HCT116 (cell line): ENCODE results near the gene MLH3. TPM values are rescaled to one million over a fixed set of nuclear protein-coding genes. Genes with fewer than 3 reads are reported as not detected.

Source experiments
- ATAC-seq: fragments of 200-7000 bp; cut with Tn5 transposase; 2 replicates; pipeline ENCODE4 v1.9.1; 2020; ENCODE audit warnings: mild to moderate bottlenecking, moderate library complexity
- BruUV-seq: library from RNA; stranded (reverse); fragments of 400-500 nt; replicated peaks from 2 replicates; lab custom pipeline; 2021; lab: Mats Ljungman, UMichigan
- CTCF ChIA-PET: fragments of 300-600 bp; sonication (Branson Sonifier 250); formaldehyde crosslinking; loops from one replicate; lab custom pipeline; 2021; ENCODE audit warnings: antibody characterized with exemption; lab: Charles Lee
- POLR2A ChIA-PET: fragments of 300-600, 350-600 bp; sonication (Branson Sonifier 250); formaldehyde crosslinking; loops from one replicate; lab custom pipeline; 2021; ENCODE audit warnings: antibody characterized with exemption; lab: Charles Lee
- RAD21 ChIA-PET, 2 experiments: fragments of 300-600 bp; sonication (Branson Sonifier 250); formaldehyde crosslinking; loops; one replicate each; lab custom pipeline; 2023; ENCODE audit warnings: low total read pairs in 2 of 2; ENCODE audit not compliant: uncharacterized antibody in 2 of 2, unreplicated experiment in 2 of 2, low non-redundant PET in 1 of 2; lab: Charles Lee
- DNase-seq: peaks from one replicate; pipeline ENCODE4 v3.0.0-alpha.2; 2010; ENCODE audit warnings: low read depth, low spot score
- H2AFZ ChIP-seq: fragments of 200-600 bp; shearing (Covaris generic), sonication (generic); 2 replicates; pipeline ENCODE4 v1.6.1; 2017; ENCODE audit warnings: low read depth, mixed run types, mixed read lengths, antibody characterized with exemption, low read length; ENCODE audit not compliant: poor library complexity, severe bottlenecking
- H3K27ac ChIP-seq: 2 replicates; pipeline ENCODE4 v1.5.1; 2012; ENCODE audit warnings: low read depth, low read length
- H3K27me3 ChIP-seq: fragments of 200-600 bp; sonication (generic); 2 replicates; pipeline ENCODE4 v1.6.1; 2016; ENCODE audit warnings: mixed run types, low read length, mixed read lengths; ENCODE audit not compliant: insufficient read depth
- H3K36me3 ChIP-seq, 2 experiments: fragments of 200-500 bp in 1 of 2; fragments of 200-600 bp in 1 of 2; sonication (Bioruptor generic) in 1 of 2; sonication (generic) in 1 of 2; 2 replicates each; pipeline versions ENCODE4 v1.5.1 to v1.6.1; 2014 to 2016; ENCODE audit warnings: low read length in 2 of 2, inconsistent platforms in 1 of 2, mixed read lengths in 1 of 2, mixed run types in 1 of 2; ENCODE audit not compliant: insufficient read depth in 2 of 2, control insufficient read depth in 1 of 2
- H3K4me1 ChIP-seq, 2 experiments: fragments of 200-600 bp in 1 of 2; sonication (generic) in 1 of 2; 2 replicates each; pipeline versions ENCODE4 v1.5.1 to v1.6.1; 2012 to 2017; ENCODE audit warnings: low read length in 2 of 2, inconsistent platforms in 1 of 2, mild to moderate bottlenecking in 1 of 2, mixed read lengths in 1 of 2, mixed run types in 1 of 2, moderate library complexity in 1 of 2; ENCODE audit not compliant: insufficient read depth in 2 of 2, control insufficient read depth in 1 of 2
- H3K4me2 ChIP-seq: fragments of 200-600 bp; sonication (generic); 2 replicates; pipeline ENCODE4 v1.6.1; 2017; ENCODE audit warnings: mixed run types, low read length, mixed read lengths
- H3K4me3 ChIP-seq, 2 experiments: fragments of 200-600 bp in 1 of 2; sonication (generic) in 1 of 2; replicated peaks in 1 of 2; 2 replicates each; pipeline ENCODE4 v1.5.1; 2011 to 2016; ENCODE audit warnings: low read length in 2 of 2, control low read depth in 1 of 2, low read depth in 1 of 2, mild to moderate bottlenecking in 1 of 2, mixed read lengths in 1 of 2, mixed run types in 1 of 2
- H3K79me2 ChIP-seq: fragments of 200-600 bp; sonication (generic); 2 replicates; pipeline ENCODE4 v1.6.1; 2017; ENCODE audit warnings: mild to moderate bottlenecking, mixed run types, low read length, moderate library complexity, mixed read lengths; ENCODE audit not compliant: insufficient read depth
- H3K9ac ChIP-seq: fragments of 200-600 bp; sonication (generic); 2 replicates; pipeline ENCODE4 v1.6.1; 2016; ENCODE audit warnings: low read length, mixed read lengths
- H3K9me2 ChIP-seq: fragments of 200-600 bp; sonication (generic), shearing (Covaris generic); 2 replicates; pipeline ENCODE4 v1.6.1; 2017; ENCODE audit warnings: mixed run types, mild to moderate bottlenecking, moderate library complexity; ENCODE audit not compliant: insufficient read depth
- H3K9me3 ChIP-seq, 2 experiments: fragments of 200-500 bp in 1 of 2; fragments of 200-600 bp in 1 of 2; sonication (Bioruptor generic) in 1 of 2; sonication (generic) in 1 of 2; 2 replicates each; pipeline ENCODE4 v1.6.1; 2014 to 2017; ENCODE audit warnings: low read length in 2 of 2, mixed read lengths in 2 of 2, inconsistent platforms in 1 of 2, low read depth in 1 of 2, mild to moderate bottlenecking in 1 of 2, mixed run types in 1 of 2, moderate library complexity in 1 of 2; ENCODE audit not compliant: control insufficient read depth in 1 of 2, insufficient read depth in 1 of 2
- H4K20me1 ChIP-seq: fragments of 200-600 bp; sonication (generic), shearing (Covaris generic); 2 replicates; pipeline ENCODE4 v1.6.1; 2017; ENCODE audit warnings: mixed run types, mild to moderate bottlenecking, moderate library complexity; ENCODE audit not compliant: insufficient read depth
- CBX3 ChIP-seq: IDR thresholded peaks from 2 replicates; pipeline ENCODE4 v1.6.1; 2012; ENCODE audit warnings: low read depth
- CEBPB ChIP-seq: IDR thresholded peaks from 2 replicates; pipeline ENCODE4 v1.6.1; 2012; ENCODE audit warnings: low read depth
- EGR1 ChIP-seq: IDR thresholded peaks from 2 replicates; pipeline ENCODE4 v1.6.1; 2012; ENCODE audit warnings: low read depth
- ELF1 ChIP-seq: IDR thresholded peaks from 2 replicates; pipeline ENCODE4 v1.6.1; 2012; ENCODE audit warnings: low read depth, borderline replicate concordance
- FOSL1 ChIP-seq: IDR thresholded peaks from 2 replicates; pipeline ENCODE4 v1.6.1; 2012; ENCODE audit warnings: low read depth
- JUND ChIP-seq: IDR thresholded peaks from 2 replicates; pipeline ENCODE4 v1.6.1; 2012
- POLR2A ChIP-seq: IDR thresholded peaks from 2 replicates; pipeline ENCODE4 v1.7.0; 2011; ENCODE audit warnings: borderline replicate concordance; ENCODE audit not compliant: insufficient read depth, insufficient read length; ENCODE audit errors: extremely low read depth
- POLR2AphosphoS5 ChIP-seq: IDR thresholded peaks from 2 replicates; pipeline ENCODE4 v1.6.1; 2011; ENCODE audit warnings: mild to moderate bottlenecking, low read depth, low read length, moderate library complexity
- RAD21 ChIP-seq: IDR thresholded peaks from 2 replicates; pipeline ENCODE4 v1.6.1; 2012; ENCODE audit warnings: low read depth, mild to moderate bottlenecking
- REST ChIP-seq: IDR thresholded peaks from 2 replicates; pipeline ENCODE4 v1.6.1; 2012; ENCODE audit warnings: low read depth
- SIN3A ChIP-seq: IDR thresholded peaks from 2 replicates; pipeline ENCODE4 v1.6.1; 2012; ENCODE audit warnings: low read depth
- TCF7L2 ChIP-seq: IDR thresholded peaks from 2 replicates; pipeline ENCODE4 v1.7.0; 2011; ENCODE audit warnings: borderline replicate concordance, inconsistent platforms; ENCODE audit not compliant: insufficient read depth, insufficient read length; ENCODE audit errors: extremely low read depth
- YY1 ChIP-seq: IDR thresholded peaks from 2 replicates; pipeline ENCODE4 v1.6.1; 2011; ENCODE audit warnings: low read length, low read depth, moderate library complexity, mild to moderate bottlenecking; ENCODE audit not compliant: insufficient replicate concordance; ENCODE audit errors: extremely low read depth
- ZFX ChIP-seq: fragments of 450-650 bp; IDR thresholded peaks from 2 replicates; pipeline ENCODE4 v1.6.1; 2017
- ZNF274 ChIP-seq: fragments of 200-500 bp; sonication (Bioruptor generic); IDR thresholded peaks from 2 replicates; pipeline ENCODE4 v1.6.1; 2014; ENCODE audit warnings: mild to moderate bottlenecking, low read depth, low read length, inconsistent platforms
- intact Hi-C: fragments of 100-400 bp; cut with micrococcal nuclease; formaldehyde crosslinking; loops from 2 replicates; pipeline ENCODE4 v1.10.0; 2022
- total RNA-seq: library from RNA; stranded (reverse); gene quantifications from one replicate; pipeline ENCODE4 v1.2.1, GENCODE V29; 2021; ENCODE audit not compliant: unreplicated experiment
- TF ChIP-seq, protein P1 (sequence below), 3 experiments: fragments of 200-600 bp in 1 of 3; sonication (generic) in 1 of 3; IDR thresholded peaks in 2 of 3; conservative IDR thresholded peaks in 1 of 3; 2 replicates each; pipeline ENCODE4 v1.5.1; 2012 to 2017; ENCODE audit warnings: low read depth in 2 of 3, low read length in 2 of 3, antibody characterized with exemption in 1 of 3, borderline replicate concordance in 1 of 3, control low read depth in 1 of 3, mild to moderate bottlenecking in 1 of 3, mixed read lengths in 1 of 3, mixed run types in 1 of 3, moderate library complexity in 1 of 3; ENCODE audit not compliant: insufficient read depth in 1 of 3
- TF ChIP-seq, protein P2 (sequence below): IDR thresholded peaks from 2 replicates; pipeline ENCODE4 v1.6.1; 2012

The MLH3 gene
- total RNA-seq, 1 experiment from 2014 or later: 14.7 TPM

DNA sequence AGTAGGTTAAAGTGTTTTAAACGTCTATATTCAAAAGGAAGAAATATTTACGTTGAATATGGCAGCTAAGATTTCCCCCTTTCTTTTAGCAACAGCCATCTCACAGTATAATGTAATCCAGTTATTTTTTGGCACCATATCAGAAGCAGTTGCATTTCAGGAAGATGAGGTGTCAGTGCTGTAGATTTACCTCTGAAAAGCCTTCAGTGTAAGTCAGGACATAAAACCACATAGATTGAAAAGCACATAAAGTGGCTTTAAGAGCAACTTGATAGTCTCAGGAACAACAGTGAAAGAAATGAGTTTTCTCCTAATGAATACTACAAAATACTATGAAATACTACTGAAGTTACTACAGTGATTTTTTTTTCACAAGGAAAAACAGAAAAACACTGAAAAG is 6.9 kb downstream of the MLH3 start:
- RAD21 ChIA-PET: no interaction called here
- peaks cover 0 to 5% of the 10 kb centered on the region in 2 experiments; a peak in 2 of 4 replicates for H3K36me3 ChIP-seq
- H3K4me1 ChIP-seq: peaks cover 7 to 16% of the 10 kb centered on the region in 2 experiments; a peak in 3 of 4 replicates
- H3K9ac ChIP-seq: no peak overlapping the region
- H3K79me2 ChIP-seq: peaks cover 3% of the 10 kb centered on the region; the same call in 1 of the 2 replicates
- BruUV-seq: no TSS peak
- no peaks in the 10 kb centered on the region for H3K9me3 ChIP-seq
- H3K9me2 ChIP-seq: no peaks in the 10 kb centered on the region
- CTCF ChIA-PET: no interaction called here
- no peak overlapping the region for H3K27ac ChIP-seq
- H3K4me3 ChIP-seq: no peak overlapping the region
- TF ChIP-seq CBX3: no peak
- no peak for TF ChIP-seq ZNF274
- no peak for TF ChIP-seq RAD21
- TF ChIP-seq YY1: no peak
- intact Hi-C loops: no loop called here
- POLR2A ChIA-PET: no interaction called here
- no peaks in the 10 kb centered on the region for H3K27me3 ChIP-seq
- ATAC-seq: no peak
- no peak for DNase-seq
- no peak overlapping the region for H2AFZ ChIP-seq
- no peaks in the 10 kb centered on the region for H4K20me1 ChIP-seq
- H3K4me2 ChIP-seq: no peak overlapping the region

- Histone ChIP-seq H3K79me2 (0 out of 2 replicates have a peak, but pooled peaks cover 3% of the 10 kb centered on the region), H3K9me2 (no peaks in the 10 kb centered on the region), H3K4me1 (peaks cover 7 to 16% of the 10 kb centered on the region in 2 experiments; a peak in 3 of 4 replicates), H3K4me2 (peak overlapping the region; percentile 55), H3K4me3 (no peak overlapping the region), H3K27me3 (no peaks in the 10 kb centered on the region), H3K36me3 (0 out of 4 replicates have a peak, but pooled peaks cover 0 to 3% of the 10 kb centered on the region in 2 experiments), H4K20me1 (no peaks in the 10 kb centered on the region), H3K9me3 (no peaks in the 10 kb centered on the region), H3K9ac (no peak overlapping the region), H2AFZ (no peak overlapping the region), H3K27ac (no peak overlapping the region)
- intact Hi-C loops: no loop called here
- BruUV-seq: no TSS peak
- DNase-seq: no peak
- ATAC-seq: no peak
- ChIA-PET CTCF (no interaction called here), POLR2A (no interaction called here), RAD21 (no interaction called here)
- no peak for TF ChIP-seq JUND
- no peak for TF ChIP-seq REST
- no peak for TF ChIP-seq CEBPB
- TF ChIP-seq POLR2A: no peak
- no peak for TF ChIP-seq FOSL1
- no peak for TF ChIP-seq POLR2AphosphoS5
- TF ChIP-seq, protein P1, sequence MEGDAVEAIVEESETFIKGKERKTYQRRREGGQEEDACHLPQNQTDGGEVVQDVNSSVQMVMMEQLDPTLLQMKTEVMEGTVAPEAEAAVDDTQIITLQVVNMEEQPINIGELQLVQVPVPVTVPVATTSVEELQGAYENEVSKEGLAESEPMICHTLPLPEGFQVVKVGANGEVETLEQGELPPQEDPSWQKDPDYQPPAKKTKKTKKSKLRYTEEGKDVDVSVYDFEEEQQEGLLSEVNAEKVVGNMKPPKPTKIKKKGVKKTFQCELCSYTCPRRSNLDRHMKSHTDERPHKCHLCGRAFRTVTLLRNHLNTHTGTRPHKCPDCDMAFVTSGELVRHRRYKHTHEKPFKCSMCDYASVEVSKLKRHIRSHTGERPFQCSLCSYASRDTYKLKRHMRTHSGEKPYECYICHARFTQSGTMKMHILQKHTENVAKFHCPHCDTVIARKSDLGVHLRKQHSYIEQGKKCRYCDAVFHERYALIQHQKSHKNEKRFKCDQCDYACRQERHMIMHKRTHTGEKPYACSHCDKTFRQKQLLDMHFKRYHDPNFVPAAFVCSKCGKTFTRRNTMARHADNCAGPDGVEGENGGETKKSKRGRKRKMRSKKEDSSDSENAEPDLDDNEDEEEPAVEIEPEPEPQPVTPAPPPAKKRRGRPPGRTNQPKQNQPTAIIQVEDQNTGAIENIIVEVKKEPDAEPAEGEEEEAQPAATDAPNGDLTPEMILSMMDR (IDR thresholded peaks at IDR 0.05 in 2 of 3, conservative IDR thresholded peaks at IDR 0.05 in 1 of 3; ENCODE audit: borderline replicate concordance in 1 of 3, insufficient read depth in 1 of 3, low read depth in 2 of 3, low read length in 2 of 3): no peak
- TF ChIP-seq ZFX: no peak
- no peak for TF ChIP-seq YY1
- no peak for TF ChIP-seq TCF7L2
- TF ChIP-seq, protein P2, sequence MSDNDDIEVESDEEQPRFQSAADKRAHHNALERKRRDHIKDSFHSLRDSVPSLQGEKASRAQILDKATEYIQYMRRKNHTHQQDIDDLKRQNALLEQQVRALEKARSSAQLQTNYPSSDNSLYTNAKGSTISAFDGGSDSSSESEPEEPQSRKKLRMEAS: no peak
- TF ChIP-seq EGR1: no peak
- TF ChIP-seq SIN3A: no peak
- TF ChIP-seq CBX3: no peak
- TF ChIP-seq ELF1: no peak
These were observed 9.2 kb downstream of the MLH3 start for GRCh38 chr14:75042035-75042434.
